Hematopoietic multipotent progenitor cell treated with erythropoietin and hydrocortisone succinate and interleukin-3 and kit ligand, for 17 days (in vitro differentiated cells): ENCODE measurements around the gene PARD3B.

ENCODE experiments used
- DNase-seq: peaks from one replicate; pipeline ENCODE4 v3.0.0-alpha.2; 2015; ENCODE audit warnings: low spot score

PARD3B gene

GRCh38 chr2:205283736-205284270 lies 738.5 kb downstream of the PARD3B start:
- DNase-seq: no peak

- no peak for DNase-seq
Observed at GRCh38 chr2:205284334-205284733, 739.1 kb downstream of the PARD3B start.

GRCh38 chr2:205287316-205287715 lies 742.0 kb downstream of the PARD3B start:
- no peak for DNase-seq

- DNase-seq: no peak
Observed at GRCh38 chr2:205288686-205289085, 743.4 kb downstream of the PARD3B start.

GRCh38 chr2:205290299-205290698 lies 745.0 kb downstream of the PARD3B start:
- no peak for DNase-seq

GRCh38 chr2:205292665-205293295 lies 747.5 kb downstream of the PARD3B start:
- no peak for DNase-seq

- DNase-seq: no peak
Observed at GRCh38 chr2:205293559-205293958, 748.3 kb downstream of the PARD3B start.

- no peak for DNase-seq
Observed at GRCh38 chr2:205296959-205297358, 751.7 kb downstream of the PARD3B start.

GRCh38 chr2:205297368-205297767 lies 752.1 kb downstream of the PARD3B start:
- no peak for DNase-seq

- no peak for DNase-seq
Observed at GRCh38 chr2:205297846-205298245, 752.6 kb downstream of the PARD3B start.

- no peak for DNase-seq
Observed at GRCh38 chr2:205311201-205311600, 765.9 kb downstream of the PARD3B start.

GRCh38 chr2:205321231-205321630 lies 776.0 kb downstream of the PARD3B start:
- no peak for DNase-seq

GRCh38 chr2:205323929-205324328 lies 778.7 kb downstream of the PARD3B start:
- DNase-seq: no peak

- no peak for DNase-seq
Observed at GRCh38 chr2:205324355-205324754, 779.1 kb downstream of the PARD3B start.

GRCh38 chr2:205333351-205333750 lies 788.1 kb downstream of the PARD3B start:
- DNase-seq: no peak

GRCh38 chr2:205337274-205337673 lies 792.0 kb downstream of the PARD3B start:
- DNase-seq: no peak

GRCh38 chr2:205338156-205338555 lies 792.9 kb downstream of the PARD3B start:
- DNase-seq: no peak

GRCh38 chr2:205343103-205343502 lies 797.8 kb downstream of the PARD3B start:
- DNase-seq: no peak

GRCh38 chr2:205346649-205347048 lies 801.4 kb downstream of the PARD3B start:
- DNase-seq: no peak

GRCh38 chr2:205347899-205348298 lies 802.6 kb downstream of the PARD3B start:
- no peak for DNase-seq

GRCh38 chr2:205352094-205352493 lies 806.8 kb downstream of the PARD3B start:
- no peak for DNase-seq

GRCh38 chr2:205352593-205352992 lies 807.3 kb downstream of the PARD3B start:
- DNase-seq: no peak

GRCh38 chr2:205357732-205358131 lies 812.5 kb downstream of the PARD3B start:
- DNase-seq: no peak

GRCh38 chr2:205358351-205358815 lies 813.1 kb downstream of the PARD3B start:
- no peak for DNase-seq
